T-helper 1 cell treated with Interleukin-12 subunit alpha and Interleukin-12 subunit beta and Interleukin-4 antibody, amounts not matched to agents 30 ng/mL and 1 ng/mL, for 36 hours (primary cell): ENCODE measurements around the gene EFNB2. TPM values are rescaled to one million over a fixed set of nuclear protein-coding genes. Genes with fewer than 3 reads are reported as not detected.

ENCODE experiments used
- intact Hi-C: fragments of 100-400 bp; cut with micrococcal nuclease; formaldehyde crosslinking; loops from one replicate; pipeline ENCODE4 v1.15.1; 2024
- total RNA-seq: library from RNA; stranded (reverse); gene quantifications from 2 replicates; pipeline ENCODE4 v1.2.3, GENCODE V29; 2022

EFNB2 gene
- total RNA-seq, 1 donor from 2014 or later, result 0.12 TPM

DNA sequence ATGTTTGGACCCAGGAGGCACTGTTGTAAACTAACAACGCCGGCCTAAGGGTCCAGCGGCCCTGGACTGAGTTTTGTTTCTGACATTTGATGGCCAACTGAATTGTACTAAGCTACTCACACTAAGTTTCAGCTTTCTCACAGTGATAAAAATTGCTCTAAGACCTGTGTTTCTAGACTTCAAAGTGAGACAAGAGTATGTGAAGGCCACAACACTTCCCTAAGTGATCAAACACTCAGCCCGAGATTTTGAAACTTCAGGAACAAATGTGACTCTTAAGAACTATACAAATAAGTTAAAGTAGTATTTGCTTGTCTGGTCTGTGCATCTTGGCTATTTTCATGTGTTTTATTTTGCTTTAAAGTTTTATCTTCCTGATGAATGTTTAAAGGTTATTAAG lies 30.2 kb downstream of the EFNB2 start:
- intact Hi-C loops, result no loop called here

DNA sequence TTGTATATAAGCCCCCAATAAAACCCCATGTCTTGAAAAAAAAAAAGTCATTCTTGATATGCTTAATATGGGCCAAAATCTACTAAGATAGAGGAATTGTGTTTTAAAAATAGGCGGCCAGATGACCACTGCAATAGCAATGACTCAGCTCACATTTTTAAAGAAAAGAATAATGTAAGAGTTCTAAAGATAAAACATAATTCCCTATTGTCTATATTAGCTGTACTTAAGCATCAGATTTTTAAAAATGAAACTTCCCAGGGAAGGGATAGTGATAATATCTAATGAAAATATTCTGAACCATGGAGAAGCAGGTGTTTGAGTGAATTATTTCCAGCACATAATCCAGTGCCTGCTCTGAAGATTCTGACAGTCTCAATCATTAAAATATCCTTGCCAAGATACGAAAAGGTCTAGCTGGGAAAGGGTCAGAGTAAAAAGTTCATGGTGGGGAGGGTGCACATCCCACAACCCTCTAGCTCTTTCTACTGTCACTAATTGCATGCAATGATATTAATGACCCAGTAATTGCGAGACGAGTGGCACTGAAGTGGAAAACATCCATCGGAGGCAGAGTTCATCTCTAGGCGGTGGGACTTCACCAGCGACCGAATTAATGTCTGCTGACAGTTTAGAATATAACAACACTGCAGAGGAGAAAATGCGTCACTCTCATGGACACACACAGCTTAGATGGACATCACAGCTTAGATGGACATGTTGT lies 31.6 kb downstream of the EFNB2 start:
- intact Hi-C loops, result no loop called here

DNA sequence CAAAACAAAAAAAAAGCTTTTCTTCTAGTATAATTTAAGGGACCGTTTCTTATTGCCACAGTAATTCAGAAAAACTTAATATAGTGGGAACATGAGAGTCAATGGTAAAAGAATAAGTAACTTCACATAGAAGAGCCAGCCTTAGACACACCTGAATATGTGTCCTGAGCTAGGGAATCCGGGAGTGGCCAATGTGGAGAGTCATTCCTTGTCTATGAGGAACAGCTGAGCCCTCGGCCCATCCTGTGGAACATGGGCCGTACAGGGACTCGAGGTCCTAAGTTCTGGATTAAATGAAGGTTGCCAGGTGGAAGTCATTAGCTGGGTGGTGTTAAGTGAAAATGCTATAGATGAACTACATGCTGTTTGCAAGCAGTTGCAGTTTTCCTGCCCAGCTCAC lies 32.2 kb downstream of the EFNB2 start:
- intact Hi-C loops, result no loop called here

DNA sequence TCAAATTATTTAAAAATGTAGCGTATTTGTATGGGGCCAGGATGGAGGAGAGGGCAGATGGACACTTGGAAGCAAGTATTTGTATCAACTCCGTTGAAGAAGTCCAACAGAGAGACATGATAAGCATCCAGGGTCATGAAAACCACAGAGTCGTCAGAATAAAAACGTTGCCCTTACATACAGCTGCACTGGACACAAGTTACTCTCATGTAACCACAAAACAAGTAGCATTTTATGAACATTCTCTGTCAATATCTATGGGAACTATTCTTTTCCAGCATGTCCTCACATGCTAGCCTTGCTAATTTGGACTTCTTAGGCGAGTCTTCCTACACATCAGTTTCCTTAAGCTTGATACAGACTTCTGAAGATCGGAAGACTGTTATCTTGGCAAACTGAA lies 35.0 kb downstream of the EFNB2 start:
- intact Hi-C loops, result no loop called here

DNA sequence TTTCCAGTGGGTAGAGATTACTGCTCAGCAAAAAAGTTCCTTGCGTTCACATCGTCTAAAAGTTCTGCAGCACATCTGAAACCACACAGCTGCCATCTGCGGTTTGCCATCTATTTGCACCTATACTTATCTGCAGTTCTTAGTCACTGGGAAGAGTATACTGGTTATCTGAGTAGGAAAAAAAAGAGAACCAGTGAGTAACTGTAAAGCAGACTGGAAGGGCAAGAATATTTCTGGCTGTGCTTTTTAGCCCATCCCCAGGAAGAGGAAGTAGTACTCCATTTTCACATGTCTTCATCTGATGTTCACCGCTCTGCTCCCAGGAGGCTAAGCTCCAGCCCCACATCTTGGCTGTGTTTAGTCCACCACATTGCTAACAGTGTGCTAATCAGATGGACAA lies 35.6 kb downstream of the EFNB2 start:
- intact Hi-C loops, result no loop called here

DNA sequence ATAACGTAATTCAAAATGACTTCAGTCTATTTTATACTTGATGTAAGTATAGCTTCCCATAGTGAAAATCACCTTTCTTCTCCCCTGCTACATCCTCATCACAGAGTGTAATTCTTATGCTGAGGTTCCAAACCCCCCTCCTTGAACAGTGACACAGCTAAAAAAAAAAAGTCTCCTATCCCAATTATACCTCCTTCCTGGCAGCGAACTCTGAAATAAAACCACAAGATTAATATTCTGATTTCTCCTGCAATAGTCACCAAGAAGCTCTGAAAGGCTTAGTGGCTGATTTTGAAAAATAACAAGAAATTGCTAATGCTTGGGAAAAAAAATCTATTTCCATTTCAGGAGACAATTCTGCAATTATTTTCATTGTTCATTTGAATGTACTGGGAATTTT lies 36.3 kb downstream of the EFNB2 start:
- intact Hi-C loops, result no loop called here

DNA sequence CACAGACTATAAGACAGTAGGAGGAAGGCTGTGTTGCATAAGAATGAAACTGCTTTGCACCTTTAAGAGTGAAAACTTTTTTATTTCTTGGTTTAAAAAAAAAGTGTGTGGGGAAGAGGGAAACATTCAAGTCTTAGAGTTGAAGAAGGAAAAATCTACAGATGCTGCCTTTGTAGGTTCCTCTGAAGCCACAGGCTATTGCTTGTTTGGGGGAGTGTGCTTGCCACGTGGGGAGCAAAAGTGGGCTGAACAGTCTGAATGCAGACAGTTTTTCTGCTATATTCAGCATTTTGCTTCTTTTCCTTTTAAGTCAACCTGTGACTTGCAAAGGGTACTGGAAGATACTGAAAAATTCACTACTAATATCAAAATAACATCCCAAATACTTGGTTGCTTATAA lies 36.9 kb downstream of the EFNB2 start:
- intact Hi-C loops, result no loop called here

DNA sequence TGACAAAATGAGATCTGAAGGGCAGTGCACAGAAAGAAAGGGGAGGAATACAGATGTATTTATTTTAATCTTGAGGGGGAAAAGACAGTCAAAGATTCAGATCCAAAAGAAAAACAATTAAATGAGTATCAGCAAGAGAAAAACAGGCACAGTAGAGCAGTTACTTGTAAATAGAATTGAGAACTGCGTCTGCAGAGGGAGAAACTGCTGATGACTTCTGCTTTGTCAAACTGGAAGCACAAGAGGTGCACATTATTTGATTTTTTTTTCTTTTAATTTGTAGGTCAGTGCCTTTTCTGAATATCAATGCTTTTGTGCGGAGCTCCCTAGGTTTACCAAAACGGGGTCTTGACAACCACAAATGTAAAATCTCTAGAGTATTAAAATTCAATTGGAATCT lies 37.3 kb downstream of the EFNB2 start:
- intact Hi-C loops, result no loop called here

DNA sequence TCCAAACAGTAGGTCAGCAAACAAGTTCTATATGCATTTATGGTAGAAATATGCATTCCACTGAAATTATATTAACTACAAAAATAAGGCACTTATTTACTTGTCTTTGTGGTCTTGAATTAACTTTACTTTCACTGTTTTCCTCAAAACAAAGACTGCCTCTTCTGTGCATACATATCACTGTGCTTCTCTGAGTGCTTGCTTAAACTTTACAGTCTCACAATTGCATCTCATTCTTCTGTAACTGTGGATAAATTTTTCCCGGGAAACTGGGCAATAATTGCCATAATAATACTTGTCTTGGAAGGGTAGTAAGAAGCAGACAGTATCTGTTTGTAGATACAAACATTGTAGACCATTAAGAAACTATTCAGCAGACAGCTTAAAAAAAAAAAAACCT lies 38.4 kb downstream of the EFNB2 start:
- intact Hi-C loops, result no loop called here

DNA sequence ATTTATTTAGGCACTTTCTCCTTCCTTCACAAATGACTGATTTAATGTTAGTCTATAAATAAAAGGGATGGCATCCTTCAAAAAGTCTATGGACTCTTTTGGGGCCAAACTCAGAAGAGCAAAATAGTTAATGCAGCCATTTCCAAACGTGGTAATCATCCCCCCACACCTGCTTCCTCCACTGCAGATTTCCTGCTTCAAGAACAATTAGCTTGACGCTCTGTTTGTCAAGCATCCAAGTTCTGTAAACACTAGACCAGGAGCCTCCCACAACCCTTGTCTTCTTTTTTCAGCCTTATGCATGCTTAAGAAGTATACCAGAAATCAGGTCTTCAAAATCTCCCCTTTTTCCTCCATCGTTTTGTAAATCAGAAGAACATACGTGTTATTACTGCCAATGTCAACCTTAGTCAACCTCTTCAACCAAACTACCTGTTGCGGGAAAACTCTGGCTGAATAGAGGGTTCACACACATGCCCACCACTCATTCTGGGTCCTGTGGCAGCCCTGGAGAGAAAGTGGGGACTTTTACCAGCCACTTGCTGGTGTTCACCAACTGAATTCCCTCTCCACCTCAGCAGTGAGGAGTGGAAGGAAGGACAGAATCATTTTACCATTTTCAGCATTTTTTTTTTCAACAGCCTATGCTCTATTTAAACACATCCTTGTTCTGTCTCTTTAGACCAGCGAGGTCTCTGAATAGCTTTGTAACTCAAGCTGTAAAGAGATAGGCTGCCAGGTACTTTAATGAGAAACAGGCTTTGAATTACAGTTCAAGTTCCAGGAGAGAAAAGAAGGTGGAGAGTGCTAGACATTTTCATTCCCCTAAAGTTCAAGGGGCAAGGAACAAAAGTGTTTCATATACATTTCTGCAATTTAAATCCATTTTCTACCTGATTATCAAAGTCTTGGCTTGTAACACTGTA lies 39.1 kb downstream of the EFNB2 start:
- intact Hi-C loops, result no loop called here

DNA sequence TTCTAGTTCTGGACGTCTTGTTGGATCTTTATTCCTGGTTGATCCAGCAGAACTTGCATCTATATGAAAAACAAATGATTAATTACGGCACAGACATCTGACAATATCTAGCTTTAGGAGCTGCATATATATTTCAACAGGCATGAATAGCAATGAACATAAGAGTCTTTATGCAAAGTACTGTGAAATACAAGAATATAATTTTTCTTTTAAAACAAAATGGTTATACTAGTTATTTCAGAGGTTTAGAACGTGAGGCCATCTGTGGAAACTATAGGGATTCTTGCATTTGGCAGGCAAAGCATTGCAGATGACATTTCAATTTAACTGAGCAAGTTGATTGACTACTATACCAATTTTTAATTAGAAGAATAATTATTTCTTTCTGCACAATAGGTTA lies 40.5 kb downstream of the EFNB2 start:
- intact Hi-C loops, result no loop called here

DNA sequence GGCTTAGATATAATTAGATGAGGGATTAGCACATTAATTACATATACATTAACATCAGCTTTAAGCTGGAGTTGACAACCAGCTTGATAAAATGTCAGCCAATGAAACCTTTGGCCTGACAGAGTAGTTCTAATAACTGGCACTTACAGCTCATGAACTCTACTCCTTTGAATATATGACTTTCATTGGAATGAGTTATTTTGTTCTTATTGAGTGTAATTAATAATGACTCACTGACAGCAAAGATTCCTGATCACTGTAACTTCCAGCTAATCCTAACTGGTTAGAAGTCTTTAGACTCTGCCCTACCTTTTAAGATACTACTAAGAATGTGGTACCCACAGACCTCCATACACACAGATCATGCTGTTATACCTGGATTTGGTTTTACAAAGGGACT lies 41.0 kb downstream of the EFNB2 start:
- intact Hi-C loops, result no loop called here

DNA sequence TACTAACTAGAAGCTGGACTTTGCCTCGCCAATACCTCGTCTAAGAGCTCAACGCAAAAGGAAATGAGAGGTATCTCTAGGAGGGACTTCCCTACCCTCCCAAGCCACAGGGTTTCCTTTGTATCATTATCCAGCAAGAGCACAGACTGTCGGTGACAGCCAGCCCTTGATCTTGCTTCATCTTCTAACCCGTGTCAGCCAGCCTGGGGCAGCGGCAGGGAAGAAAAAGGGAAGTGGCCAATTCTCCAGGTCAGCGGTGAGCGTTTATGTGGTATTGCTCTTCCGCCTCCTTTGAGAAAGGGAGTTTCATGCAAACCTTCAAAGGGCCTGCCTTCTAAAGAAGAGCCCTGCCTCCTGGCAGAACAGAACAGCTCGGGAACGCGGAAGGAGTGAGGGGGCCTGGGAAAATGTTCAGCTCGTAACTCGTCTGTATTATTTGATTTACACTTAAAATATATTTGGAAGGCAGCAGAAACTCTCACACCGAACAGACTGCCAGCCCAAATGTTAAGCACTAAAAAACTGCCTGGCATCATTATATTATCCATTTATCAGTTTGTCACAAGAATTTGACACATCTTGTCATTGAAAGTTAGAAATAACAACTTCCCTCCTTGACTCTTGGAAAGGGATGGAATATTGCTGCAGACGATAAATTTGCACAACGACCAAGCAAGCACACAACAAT lies 41.8 kb downstream of the EFNB2 start:
- intact Hi-C loops, result no loop called here

DNA sequence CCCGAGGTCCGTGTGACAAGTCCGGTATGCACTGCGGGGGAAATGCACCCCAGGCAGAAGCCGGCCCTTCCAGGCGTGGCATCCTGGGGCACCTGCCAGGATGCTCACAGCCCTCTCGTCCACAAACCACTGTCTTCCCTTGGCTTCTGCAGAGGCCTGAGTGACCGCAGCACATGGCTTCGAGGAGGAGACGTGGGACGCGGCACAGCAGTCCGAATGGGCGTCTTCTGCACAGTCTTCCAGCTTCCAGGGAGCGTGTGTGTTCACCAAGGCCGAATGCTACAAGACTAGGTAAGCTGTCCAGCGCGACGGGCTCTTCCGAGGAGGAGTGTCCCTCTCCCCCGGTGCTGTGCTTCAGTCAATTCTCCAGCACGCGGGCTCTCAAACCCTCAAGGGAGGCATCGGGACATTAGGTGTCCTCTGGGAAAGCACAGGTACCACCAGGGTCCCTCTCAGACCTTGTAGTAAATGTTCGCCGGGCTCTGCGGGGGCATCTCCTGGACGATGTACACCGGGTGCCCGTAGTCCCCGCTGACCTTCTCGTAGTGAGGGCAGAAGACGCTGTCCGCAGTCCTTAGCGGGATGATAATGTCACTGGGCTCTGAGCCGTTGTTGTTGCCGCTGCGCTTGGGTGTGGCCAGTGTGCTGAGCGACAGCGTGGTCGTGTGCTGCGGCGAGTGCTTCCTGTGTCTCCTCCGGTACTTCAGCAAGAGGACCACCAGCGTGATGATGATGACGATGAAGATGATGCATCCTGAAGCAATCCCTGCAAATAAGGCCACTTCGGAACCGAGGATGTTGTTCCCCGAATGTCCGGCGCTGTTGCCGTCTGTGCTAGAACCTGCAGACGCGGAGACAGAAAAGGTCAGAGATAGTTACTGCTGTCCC lies 42.6 kb downstream of the EFNB2 start:
- intact Hi-C loops, result no loop called here

DNA sequence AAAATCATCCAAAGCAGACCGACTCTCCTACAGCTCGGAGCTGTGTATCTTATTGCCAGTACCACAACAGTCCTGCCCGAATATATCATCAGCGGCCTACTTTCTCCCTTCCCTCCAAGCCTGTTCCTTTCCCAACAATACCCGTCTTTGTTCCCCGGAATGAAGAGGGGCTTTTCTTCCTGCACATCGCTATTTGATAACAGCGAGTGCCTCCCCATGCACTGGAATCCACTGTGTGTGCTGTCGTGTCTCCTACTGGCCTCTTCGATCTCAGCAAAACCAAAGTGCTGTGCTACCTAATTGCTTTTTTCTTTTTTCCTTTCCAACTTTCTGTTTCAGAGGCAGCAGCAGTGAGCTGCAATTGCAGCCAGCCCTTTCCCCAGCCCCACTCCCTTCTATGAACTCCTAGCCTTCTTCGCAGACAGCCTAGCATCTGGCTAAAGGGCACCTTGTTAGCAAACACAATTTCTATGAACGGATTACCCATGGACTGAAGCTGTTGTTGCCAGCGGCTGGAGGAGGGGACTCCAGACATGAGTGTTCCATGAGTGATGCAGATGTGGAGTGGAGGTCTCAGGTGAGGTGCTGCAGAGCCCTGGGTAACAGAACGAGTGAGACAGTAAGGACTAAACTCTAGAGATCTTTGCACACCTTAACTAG lies 43.4 kb downstream of the EFNB2 start:
- intact Hi-C loops, result loop anchor here (2.0 kb wide), 2 partner anchors 43 to 77 kb away; partner anchors contain the start of genes ARGLU1 and EFNB2

DNA sequence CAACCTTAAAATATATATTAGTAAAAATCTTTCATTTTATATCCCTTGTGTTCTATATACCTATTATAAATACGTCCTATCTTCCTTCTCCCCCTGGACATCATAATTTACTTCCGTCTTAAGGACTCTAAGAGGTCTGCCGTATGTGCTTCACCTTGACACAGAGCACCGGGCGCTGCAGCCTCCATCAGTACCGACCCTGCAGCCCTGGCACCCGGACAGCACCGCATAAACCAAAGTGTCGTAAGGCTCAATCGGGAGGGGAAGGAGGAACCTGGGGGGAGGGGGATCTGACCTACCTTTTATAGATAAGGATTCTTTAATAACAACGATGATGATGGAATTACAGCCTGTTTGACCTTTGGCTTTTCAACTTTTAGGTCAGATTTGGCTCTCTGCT lies 44.0 kb downstream of the EFNB2 start:
- intact Hi-C loops, result loop anchor here (2.0 kb wide), 2 partner anchors 43 to 77 kb away; partner anchors contain the start of genes ARGLU1 and EFNB2

DNA sequence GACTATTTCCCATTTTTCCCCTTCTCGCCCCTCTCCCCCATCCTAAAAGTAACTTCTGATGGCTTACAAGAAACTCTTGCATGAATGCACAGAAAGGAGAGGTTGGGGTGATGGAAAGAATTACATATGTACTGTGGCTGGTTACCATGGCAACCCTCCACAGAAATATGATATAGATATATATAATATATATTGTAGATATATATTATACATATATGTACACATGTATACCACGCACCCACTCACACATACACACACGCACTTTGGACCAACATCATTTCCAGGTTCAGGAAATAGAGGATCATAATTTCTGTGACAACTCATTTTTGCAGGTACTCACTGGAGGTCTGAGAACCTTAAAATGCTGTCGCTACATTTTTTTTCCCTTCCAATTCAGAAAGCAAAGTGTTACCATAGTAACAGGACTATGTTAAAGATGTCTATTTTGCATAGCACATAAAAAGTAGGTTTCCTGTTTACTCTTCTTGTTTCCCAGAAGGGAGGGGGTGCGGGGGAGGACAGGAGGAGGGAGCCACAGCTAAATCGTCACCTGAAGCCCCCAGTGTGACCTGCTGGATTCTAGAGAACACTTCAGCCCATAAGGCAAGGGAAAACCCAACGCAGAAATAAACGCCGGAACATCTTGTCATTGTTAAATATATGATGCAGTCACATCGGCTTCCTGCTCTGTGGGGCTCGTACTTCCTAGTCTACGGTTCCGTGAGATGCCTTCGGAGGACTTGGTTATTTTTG lies 44.7 kb downstream of the EFNB2 start:
- intact Hi-C loops, result loop anchor here (2.0 kb wide), 2 partner anchors 44 to 78 kb away; partner anchors contain the start of genes ARGLU1 and EFNB2

DNA sequence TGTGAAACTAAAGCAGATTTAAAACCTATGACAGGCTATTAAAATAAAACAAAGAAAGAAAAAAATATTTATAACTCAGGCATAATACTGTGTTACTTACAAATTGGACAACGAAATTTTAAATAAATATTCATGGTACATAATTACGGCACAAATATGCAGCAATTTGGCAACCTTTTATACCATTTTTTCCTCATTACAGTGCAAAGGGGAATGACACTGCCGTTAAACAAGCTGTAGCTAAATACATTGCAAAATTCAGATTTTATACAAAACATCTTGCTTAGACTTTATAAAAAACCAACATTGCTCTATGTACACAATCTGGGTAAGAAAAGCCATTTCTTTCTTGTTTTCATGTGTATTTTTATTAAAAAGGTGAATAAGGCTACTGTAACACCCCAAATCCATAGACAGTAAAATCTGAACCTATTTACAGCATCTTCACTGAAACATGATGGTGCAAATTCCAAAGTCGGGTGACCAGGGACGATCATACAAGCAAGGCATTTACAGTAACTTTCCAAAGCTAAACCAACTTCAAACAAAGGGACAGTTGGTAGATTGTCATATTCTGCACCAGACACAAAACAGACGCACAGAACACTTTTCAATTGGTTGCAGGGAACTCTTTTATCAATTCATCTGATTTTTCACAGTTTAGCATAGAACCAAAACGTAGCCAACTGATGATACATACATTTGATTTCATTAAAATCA lies 45.5 kb downstream of the EFNB2 start:
- intact Hi-C loops, result loop anchor here (2.0 kb wide), 2 partner anchors 45 to 79 kb away; partner anchors contain the start of genes ARGLU1 and EFNB2

DNA sequence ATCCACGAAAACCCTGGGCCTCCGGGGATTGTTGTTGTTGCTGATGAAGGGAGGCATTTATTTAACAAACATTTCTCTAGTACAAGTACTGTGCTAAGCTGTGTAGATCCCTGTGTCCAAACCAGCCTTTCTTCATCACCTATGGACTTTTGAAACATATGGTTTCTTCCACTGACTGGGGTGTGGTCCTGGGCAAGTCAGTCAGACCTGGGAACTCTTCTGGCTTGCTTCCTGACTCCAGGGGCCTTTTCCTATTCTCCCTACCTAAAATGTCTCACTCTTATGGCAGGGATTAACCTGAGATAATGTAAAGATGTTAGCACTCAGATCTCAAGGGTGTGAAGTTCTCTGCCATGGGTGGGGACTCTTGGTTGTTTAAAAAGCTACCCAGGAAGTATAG lies 46.8 kb downstream of the EFNB2 start:
- intact Hi-C loops, result no loop called here
